ENCODE data around the gene ACP2. TPM values are rescaled to one million over a fixed set of nuclear protein-coding genes. Genes with fewer than 3 reads are reported as not detected.
"Not testable (repeated sequence)": the region's sequence is repeated elsewhere in the genome, so short reads cannot be mapped to it uniquely, and the experiment has no call there.

ACP2 gene
- polyA plus RNA-seq, 2 of the 4 experiments (the other 2 are of a cell fraction), result 13.6 to 19.7 TPM

DNA sequence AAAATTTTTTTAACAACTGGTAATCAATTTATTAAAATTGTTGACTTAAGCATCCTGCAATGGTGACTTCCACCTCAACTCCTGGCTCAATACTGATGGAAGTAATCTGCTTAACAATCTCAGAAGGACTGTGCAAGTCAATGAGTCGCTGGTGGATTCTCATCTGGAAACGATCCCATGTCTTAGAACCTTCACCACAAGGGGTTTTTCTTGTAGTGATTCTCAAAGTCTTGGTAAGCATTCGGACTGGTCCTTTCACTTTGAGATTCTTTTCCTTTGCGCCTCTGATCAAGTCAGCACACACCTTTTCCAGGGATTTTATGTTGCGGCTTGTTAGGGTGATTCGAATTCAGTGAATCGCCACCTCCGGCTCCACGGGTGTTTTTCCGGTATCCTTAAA, 57.5 kb downstream of the ACP2 start:
- H3K4me2 ChIP-seq, H3K9me3 ChIP-seq, H3K4me3 ChIP-seq, H3K27ac ChIP-seq, ATAC-seq, FAIRE-seq: not testable (repeated sequence)
- whole genome bisulfite sequencing (ENCODE audit: missing lambda C conversion rate), result 86% methylated on average over 10 of the region's 10 CpGs
- ChIA-PET CTCF (interaction anchor here (0.5 to 5.2 kb wide), 2 partner anchors 12 to 16 kb away, joined by 3 to 41 read pairs; partner anchors contain the start of gene ARFGAP2), POLR2A (interaction anchor here (1.4 to 3.9 kb wide), 3 partner anchors 14 to 23 kb away, joined by 4 to 26 read pairs (median 24); partner anchors contain the start of gene DDB2)
- peak in 1 of 2 experiments; percentile 25 for DNase-seq (ENCODE audit: low read depth in 1 of 2, low spot score in 1 of 2)
- H3K4me1 ChIP-seq, result peaks cover 40% of the 10 kb centered on the region

Other genes with a start within 250 kb of the ACP2 start
- 28.3 and 29.5 TPM in 2 replicates for gene ARFGAP2, start 71.9 kb downstream of the ACP2 start, polyA plus RNA-seq (2011; rRNA removed)
- 34.0 to 38.0 TPM (median 35.2 TPM) in 3 replicates for gene ARFGAP2, start 71.9 kb downstream of the ACP2 start, polyA plus RNA-seq (2017; fragmentation: RNase III; extraction: RNeasy Plus Mini Kit Qiagen cat#74134 plus additional on column Dnase treatment)
- gene PACSIN3, start 62.4 kb downstream of the ACP2 start, polyA plus RNA-seq (2011; rRNA removed), result 15.8 and 16.5 TPM in 2 replicates
- gene PACSIN3, start 62.4 kb downstream of the ACP2 start, polyA plus RNA-seq (2017; fragmentation: RNase III; extraction: RNeasy Plus Mini Kit Qiagen cat#74134 plus additional on column Dnase treatment), result 32.9 to 35.7 TPM (median 35.3 TPM) in 3 replicates
- gene DDB2, start 33.8 kb downstream of the ACP2 start, polyA plus RNA-seq (2011; rRNA removed), result 96.2 and 103 TPM in 2 replicates
- 95.4 to 106 TPM (median 96.9 TPM) in 3 replicates for gene DDB2, start 33.8 kb downstream of the ACP2 start, polyA plus RNA-seq (2017; fragmentation: RNase III; extraction: RNeasy Plus Mini Kit Qiagen cat#74134 plus additional on column Dnase treatment)
- gene NR1H3, start 9.2 kb upstream of the ACP2 start, polyA plus RNA-seq (2011; rRNA removed), result 18.7 and 28.6 TPM in 2 replicates
- 10.6 to 18.4 TPM (median 14.5 TPM) in 3 replicates for gene NR1H3, start 9.2 kb upstream of the ACP2 start, polyA plus RNA-seq (2017; fragmentation: RNase III; extraction: RNeasy Plus Mini Kit Qiagen cat#74134 plus additional on column Dnase treatment)
- gene MADD, start 21.3 kb upstream of the ACP2 start, polyA plus RNA-seq (2011; rRNA removed), result 16.7 and 46.2 TPM in 2 replicates
- 22.4 to 25.2 TPM (median 24.0 TPM) in 3 replicates for gene MADD, start 21.3 kb upstream of the ACP2 start, polyA plus RNA-seq (2017; fragmentation: RNase III; extraction: RNeasy Plus Mini Kit Qiagen cat#74134 plus additional on column Dnase treatment)
- gene MYBPC3, start 103.9 kb upstream of the ACP2 start, polyA plus RNA-seq (2011; rRNA removed), result 0.06 and 0.07 TPM in 2 replicates
- 0.04 to 0.07 TPM (median 0.05 TPM) in 3 replicates for gene MYBPC3, start 103.9 kb upstream of the ACP2 start, polyA plus RNA-seq (2017; fragmentation: RNase III; extraction: RNeasy Plus Mini Kit Qiagen cat#74134 plus additional on column Dnase treatment)
- not detected in 2 replicates for gene SPI1, start 129.7 kb upstream of the ACP2 start, polyA plus RNA-seq (2011; rRNA removed)
- 0.07 to 0.21 TPM (median 0.14 TPM) in 3 replicates for gene SPI1, start 129.7 kb upstream of the ACP2 start, polyA plus RNA-seq (2017; fragmentation: RNase III; extraction: RNeasy Plus Mini Kit Qiagen cat#74134 plus additional on column Dnase treatment)
- 10.8 and 11.7 TPM in 2 replicates for gene SLC39A13, start 159.8 kb upstream of the ACP2 start, polyA plus RNA-seq (2011; rRNA removed)
- 29.7 to 35.4 TPM (median 35.2 TPM) in 3 replicates for gene SLC39A13, start 159.8 kb upstream of the ACP2 start, polyA plus RNA-seq (2017; fragmentation: RNase III; extraction: RNeasy Plus Mini Kit Qiagen cat#74134 plus additional on column Dnase treatment)
- gene PSMC3, start 177.6 kb upstream of the ACP2 start, polyA plus RNA-seq (2011; rRNA removed), result 201 and 283 TPM in 2 replicates
- gene PSMC3, start 177.6 kb upstream of the ACP2 start, polyA plus RNA-seq (2017; fragmentation: RNase III; extraction: RNeasy Plus Mini Kit Qiagen cat#74134 plus additional on column Dnase treatment), result 342 to 383 TPM (median 371 TPM) in 3 replicates
- 0.08 and 0.12 TPM in 2 replicates for gene RAPSN, start 200.3 kb upstream of the ACP2 start, polyA plus RNA-seq (2011; rRNA removed)
- 0.17 to 0.26 TPM (median 0.21 TPM) in 3 replicates for gene RAPSN, start 200.3 kb upstream of the ACP2 start, polyA plus RNA-seq (2017; fragmentation: RNase III; extraction: RNeasy Plus Mini Kit Qiagen cat#74134 plus additional on column Dnase treatment)

All from A549 (cell line).